Neutrophil (primary cell): ENCODE data around the gene EBP.

Source experiments
- H3K27ac ChIP-seq: fragments of 200-600 bp; sonication (generic); 2 replicates; pipeline ENCODE4 v1.5.1; 2016; ENCODE audit warnings: mild to moderate bottlenecking, moderate library complexity
- H3K27me3 ChIP-seq: fragments of 200-600 bp; sonication (generic); 2 replicates; pipeline ENCODE4 v1.6.0; 2016; ENCODE audit warnings: mild to moderate bottlenecking
- H3K36me3 ChIP-seq: fragments of 200-600 bp; sonication (generic); 2 replicates; pipeline ENCODE4 v1.5.1; 2017
- H3K4me1 ChIP-seq, 2 experiments: fragments of 200-600 bp in 1 of 2; sonication (generic) in 1 of 2; 1 replicate in 1 of 2; 2 replicates in 1 of 2; pipeline versions ENCODE4 v1.5.1 to v1.6.1; 2013 to 2016; ENCODE audit warnings: low read depth in 1 of 2, low read length in 1 of 2, mild to moderate bottlenecking in 1 of 2, moderate library complexity in 1 of 2; ENCODE audit not compliant: control insufficient read depth in 1 of 2, insufficient read depth in 1 of 2
- H3K4me3 ChIP-seq, 2 experiments: fragments of 200-600 bp in 1 of 2; sonication (generic) in 1 of 2; 1 replicate in 1 of 2; 2 replicates in 1 of 2; pipeline ENCODE4 v1.5.1; 2013 to 2016; ENCODE audit warnings: low read depth in 1 of 2, low read length in 1 of 2, mild to moderate bottlenecking in 1 of 2, moderate library complexity in 1 of 2
- H3K9me3 ChIP-seq: fragments of 200-600 bp; sonication (generic); 2 replicates; pipeline ENCODE4 v1.5.1; 2016
- CTCF ChIP-seq: fragments of 200-600 bp; sonication (generic); IDR thresholded peaks from 2 replicates; pipeline ENCODE4 v1.5.1; 2016; ENCODE audit warnings: antibody characterized with exemption

EBP gene

GRCh38 chrX:48512371-48512935, 9.2 kb upstream of the EBP start:
- no peaks in the 10 kb centered on the region for H3K9me3 ChIP-seq
- H3K27me3 ChIP-seq: no peaks in the 10 kb centered on the region
- TF ChIP-seq CTCF: no peak
- H3K27ac ChIP-seq: no peak overlapping the region
- peaks cover 6 to 7% of the 10 kb centered on the region in 2 experiments for H3K4me1 ChIP-seq
- no peak overlapping the region for H3K4me3 ChIP-seq
- H3K36me3 ChIP-seq: no peaks in the 10 kb centered on the region

GRCh38 chrX:48513670-48514069, 7.9 kb upstream of the EBP start:
- H3K9me3 ChIP-seq: no peaks in the 10 kb centered on the region
- H3K4me3 ChIP-seq: no peak overlapping the region
- H3K4me1 ChIP-seq: peaks cover 6 to 7% of the 10 kb centered on the region in 2 experiments
- no peaks in the 10 kb centered on the region for H3K27me3 ChIP-seq
- H3K36me3 ChIP-seq: no peaks in the 10 kb centered on the region
- TF ChIP-seq CTCF: no peak
- H3K27ac ChIP-seq: no peak overlapping the region

GRCh38 chrX:48514126-48514806, 7.3 kb upstream of the EBP start:
- Histone ChIP-seq H3K9me3 (no peaks in the 10 kb centered on the region), H3K27me3 (no peaks in the 10 kb centered on the region), H3K4me1 (peaks cover 4 to 5% of the 10 kb centered on the region in 2 experiments), H3K36me3 (no peaks in the 10 kb centered on the region), H3K27ac (no peak overlapping the region), H3K4me3 (no peak overlapping the region)
- no peak for TF ChIP-seq CTCF

- no peak for TF ChIP-seq CTCF
- Histone ChIP-seq H3K4me1 (peaks cover 0 to 3% of the 10 kb centered on the region in 2 experiments), H3K4me3 (no peak overlapping the region), H3K36me3 (no peaks in the 10 kb centered on the region), H3K9me3 (no peaks in the 10 kb centered on the region), H3K27ac (no peak overlapping the region), H3K27me3 (no peaks in the 10 kb centered on the region)
Measured at GRCh38 chrX:48514868-48515460, 6.6 kb upstream of the EBP start.

- H3K4me3 ChIP-seq: no peak overlapping the region
- TF ChIP-seq CTCF: no peak
- H3K36me3 ChIP-seq: no peaks in the 10 kb centered on the region
- H3K4me1 ChIP-seq: peaks cover 0 to 9% of the 10 kb centered on the region in 2 experiments
- no peaks in the 10 kb centered on the region for H3K27me3 ChIP-seq
- no peak overlapping the region for H3K27ac ChIP-seq
- H3K9me3 ChIP-seq: no peaks in the 10 kb centered on the region
Measured at GRCh38 chrX:48515842-48516241, 5.8 kb upstream of the EBP start.
